HL-60 (cell line): ENCODE results near the gene STON1.

ENCODE experiments used
- TF ChIP-seq, protein P1 (sequence below): IDR thresholded peaks from one replicate; pipeline ENCODE4 v1.5.1; 2011; ENCODE audit warnings: low read length, control low read depth, inconsistent platforms; ENCODE audit not compliant: insufficient read depth
- TF ChIP-seq, protein P2 (sequence below): IDR thresholded peaks from 2 replicates; pipeline ENCODE4 v1.6.1; 2012; ENCODE audit warnings: low read depth; ENCODE audit not compliant: insufficient replicate concordance

GRCh38 chr2:48540237-48540935 lies 10.4 kb downstream of the STON1 start:
- TF ChIP-seq, protein P1, sequence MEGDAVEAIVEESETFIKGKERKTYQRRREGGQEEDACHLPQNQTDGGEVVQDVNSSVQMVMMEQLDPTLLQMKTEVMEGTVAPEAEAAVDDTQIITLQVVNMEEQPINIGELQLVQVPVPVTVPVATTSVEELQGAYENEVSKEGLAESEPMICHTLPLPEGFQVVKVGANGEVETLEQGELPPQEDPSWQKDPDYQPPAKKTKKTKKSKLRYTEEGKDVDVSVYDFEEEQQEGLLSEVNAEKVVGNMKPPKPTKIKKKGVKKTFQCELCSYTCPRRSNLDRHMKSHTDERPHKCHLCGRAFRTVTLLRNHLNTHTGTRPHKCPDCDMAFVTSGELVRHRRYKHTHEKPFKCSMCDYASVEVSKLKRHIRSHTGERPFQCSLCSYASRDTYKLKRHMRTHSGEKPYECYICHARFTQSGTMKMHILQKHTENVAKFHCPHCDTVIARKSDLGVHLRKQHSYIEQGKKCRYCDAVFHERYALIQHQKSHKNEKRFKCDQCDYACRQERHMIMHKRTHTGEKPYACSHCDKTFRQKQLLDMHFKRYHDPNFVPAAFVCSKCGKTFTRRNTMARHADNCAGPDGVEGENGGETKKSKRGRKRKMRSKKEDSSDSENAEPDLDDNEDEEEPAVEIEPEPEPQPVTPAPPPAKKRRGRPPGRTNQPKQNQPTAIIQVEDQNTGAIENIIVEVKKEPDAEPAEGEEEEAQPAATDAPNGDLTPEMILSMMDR: no peak
- TF ChIP-seq, protein P2, sequence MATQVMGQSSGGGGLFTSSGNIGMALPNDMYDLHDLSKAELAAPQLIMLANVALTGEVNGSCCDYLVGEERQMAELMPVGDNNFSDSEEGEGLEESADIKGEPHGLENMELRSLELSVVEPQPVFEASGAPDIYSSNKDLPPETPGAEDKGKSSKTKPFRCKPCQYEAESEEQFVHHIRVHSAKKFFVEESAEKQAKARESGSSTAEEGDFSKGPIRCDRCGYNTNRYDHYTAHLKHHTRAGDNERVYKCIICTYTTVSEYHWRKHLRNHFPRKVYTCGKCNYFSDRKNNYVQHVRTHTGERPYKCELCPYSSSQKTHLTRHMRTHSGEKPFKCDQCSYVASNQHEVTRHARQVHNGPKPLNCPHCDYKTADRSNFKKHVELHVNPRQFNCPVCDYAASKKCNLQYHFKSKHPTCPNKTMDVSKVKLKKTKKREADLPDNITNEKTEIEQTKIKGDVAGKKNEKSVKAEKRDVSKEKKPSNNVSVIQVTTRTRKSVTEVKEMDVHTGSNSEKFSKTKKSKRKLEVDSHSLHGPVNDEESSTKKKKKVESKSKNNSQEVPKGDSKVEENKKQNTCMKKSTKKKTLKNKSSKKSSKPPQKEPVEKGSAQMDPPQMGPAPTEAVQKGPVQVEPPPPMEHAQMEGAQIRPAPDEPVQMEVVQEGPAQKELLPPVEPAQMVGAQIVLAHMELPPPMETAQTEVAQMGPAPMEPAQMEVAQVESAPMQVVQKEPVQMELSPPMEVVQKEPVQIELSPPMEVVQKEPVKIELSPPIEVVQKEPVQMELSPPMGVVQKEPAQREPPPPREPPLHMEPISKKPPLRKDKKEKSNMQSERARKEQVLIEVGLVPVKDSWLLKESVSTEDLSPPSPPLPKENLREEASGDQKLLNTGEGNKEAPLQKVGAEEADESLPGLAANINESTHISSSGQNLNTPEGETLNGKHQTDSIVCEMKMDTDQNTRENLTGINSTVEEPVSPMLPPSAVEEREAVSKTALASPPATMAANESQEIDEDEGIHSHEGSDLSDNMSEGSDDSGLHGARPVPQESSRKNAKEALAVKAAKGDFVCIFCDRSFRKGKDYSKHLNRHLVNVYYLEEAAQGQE: no peak
